Eye (tissue), 1 donor: ENCODE measurements around the gene C2CD2.
"Not testable (repeated sequence)": the region's sequence is repeated elsewhere in the genome, so short reads cannot be mapped to it uniquely, and the experiment has no call there.

ENCODE experiments used
- DNase-seq: peaks from one replicate; pipeline ENCODE4 v3.0.0-alpha.2; 2015

Gene C2CD2

DNA sequence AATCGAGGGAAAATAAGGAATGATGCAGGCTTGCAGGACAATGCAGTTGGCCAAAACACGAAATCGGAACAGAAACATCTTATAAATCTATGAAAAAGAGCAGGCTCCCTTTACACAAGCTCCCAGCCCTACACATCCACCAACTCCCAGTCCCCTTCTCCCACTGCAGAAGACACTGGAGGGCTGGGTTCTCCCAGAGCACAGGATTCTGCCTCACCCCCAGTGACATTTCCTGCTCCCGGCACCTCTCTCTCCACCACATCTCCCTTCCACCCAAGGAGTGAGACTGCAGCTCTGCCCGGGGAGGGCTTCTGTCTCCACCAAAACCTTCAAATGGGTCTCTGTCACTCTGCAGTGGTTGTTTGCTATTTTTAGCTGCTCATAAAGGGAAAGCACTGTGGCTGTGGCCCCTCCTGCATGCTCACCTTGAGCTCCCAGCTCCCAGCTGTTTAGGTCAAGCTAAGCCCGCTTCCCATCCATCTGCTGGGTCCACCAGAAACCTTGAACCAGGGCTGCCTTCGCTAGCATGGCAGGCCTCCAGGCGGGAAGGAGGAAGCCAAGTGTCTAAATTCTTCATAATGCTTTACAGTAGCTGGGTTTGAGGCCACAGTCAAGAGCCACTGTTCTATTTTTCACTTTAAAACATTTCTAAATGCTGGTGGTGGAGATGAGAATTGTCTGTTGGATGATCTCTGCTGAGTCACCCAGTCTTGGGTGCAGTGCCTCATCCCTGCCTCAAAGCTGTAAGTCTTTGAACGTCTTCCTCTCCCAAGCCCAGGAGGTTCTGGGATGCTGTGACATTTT lies 3.3 kb upstream of the C2CD2 start:
- DNase-seq, result no peak

DNA sequence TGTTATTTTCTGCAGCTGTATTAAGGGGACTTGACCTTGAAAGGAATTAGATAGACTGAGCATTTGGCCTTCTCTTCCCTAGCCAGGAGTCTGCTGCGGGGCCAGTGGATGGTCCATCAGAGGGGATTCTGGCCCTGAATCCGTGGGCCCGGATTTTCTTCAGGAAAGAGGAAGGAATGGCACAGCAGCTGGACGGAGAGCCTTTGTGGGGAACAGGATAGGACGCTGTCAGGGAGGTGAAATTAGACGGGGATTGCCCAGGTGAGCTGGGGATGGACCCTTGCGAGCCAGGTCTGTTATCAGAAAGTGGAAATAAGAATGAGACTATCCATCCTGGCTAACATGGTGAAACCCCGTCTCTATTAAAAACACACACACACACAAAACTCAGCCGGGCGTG lies 1.7 kb upstream of the C2CD2 start:
- no peak for DNase-seq

DNA sequence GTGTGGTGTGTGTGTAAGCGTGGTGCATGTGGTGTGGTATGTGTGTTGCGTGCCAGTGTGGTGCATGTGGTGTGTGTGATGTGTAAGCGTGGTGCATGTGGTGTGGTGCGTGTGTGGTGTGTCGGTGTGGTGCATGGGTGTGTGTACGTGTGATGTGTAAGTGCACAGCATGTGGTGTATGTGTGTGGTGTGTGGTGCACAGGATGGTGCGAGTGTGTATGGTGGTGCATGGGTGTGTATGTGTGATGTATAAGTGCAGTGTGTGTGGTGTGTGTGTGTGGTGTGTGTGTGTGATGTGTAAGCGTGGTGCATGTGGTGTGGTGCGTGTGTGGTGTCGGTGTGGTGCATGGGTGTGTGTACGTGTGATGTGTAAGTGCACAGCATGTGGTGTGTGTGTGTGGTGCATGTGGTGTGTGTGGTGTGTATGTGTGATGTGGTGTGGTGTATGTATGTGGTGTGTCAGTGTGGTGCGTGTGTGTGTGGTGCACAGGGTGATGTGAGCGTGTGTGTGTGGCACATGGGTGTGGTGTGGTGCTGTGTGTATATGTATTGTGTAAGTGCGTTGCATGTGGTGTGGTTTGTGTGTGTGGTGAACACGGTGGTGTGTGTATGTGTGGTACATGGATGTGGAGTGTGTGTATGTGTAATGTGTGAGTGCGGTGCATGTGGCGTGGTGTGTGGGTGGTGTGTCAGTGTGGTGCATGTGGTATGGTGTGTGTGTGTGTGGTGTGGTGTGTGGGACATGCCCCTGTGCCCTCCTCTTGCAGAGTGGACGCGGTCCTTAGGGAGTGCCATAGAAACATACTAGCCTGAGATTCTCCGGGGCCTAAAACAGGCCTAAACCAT lies 1.1 kb upstream of the C2CD2 start:
- no peak for DNase-seq

DNA sequence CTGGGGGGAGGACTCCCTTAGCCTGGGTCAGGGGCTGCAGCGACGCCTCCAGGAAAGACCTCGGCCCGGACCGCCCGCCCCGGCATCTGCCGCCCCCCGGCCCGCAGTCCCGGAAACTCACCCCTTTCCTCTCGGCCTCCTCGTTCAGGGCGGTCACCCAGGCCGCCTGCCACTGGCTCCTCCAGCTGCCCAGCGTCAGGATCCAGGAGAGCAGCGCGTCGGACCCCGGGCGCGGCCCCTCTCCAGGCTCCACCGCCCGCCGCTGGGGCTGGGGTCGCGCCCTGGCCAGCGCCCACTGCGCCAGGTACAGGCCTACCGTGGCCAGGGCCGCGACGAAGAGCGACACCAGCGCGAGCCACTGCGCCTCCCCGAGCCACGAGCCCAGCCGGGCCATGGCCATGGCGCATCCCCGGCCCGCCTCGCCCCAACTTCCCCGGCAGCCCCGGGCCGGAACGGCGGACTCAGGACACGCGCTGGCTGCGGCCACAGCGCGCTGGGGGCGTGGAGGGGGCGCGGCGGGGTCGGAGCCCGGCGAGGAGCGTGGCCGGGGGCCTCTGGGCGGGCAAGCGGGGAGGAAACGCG lies 478 bp downstream of the C2CD2 start:
- DNase-seq, result peak; percentile 65

DNA sequence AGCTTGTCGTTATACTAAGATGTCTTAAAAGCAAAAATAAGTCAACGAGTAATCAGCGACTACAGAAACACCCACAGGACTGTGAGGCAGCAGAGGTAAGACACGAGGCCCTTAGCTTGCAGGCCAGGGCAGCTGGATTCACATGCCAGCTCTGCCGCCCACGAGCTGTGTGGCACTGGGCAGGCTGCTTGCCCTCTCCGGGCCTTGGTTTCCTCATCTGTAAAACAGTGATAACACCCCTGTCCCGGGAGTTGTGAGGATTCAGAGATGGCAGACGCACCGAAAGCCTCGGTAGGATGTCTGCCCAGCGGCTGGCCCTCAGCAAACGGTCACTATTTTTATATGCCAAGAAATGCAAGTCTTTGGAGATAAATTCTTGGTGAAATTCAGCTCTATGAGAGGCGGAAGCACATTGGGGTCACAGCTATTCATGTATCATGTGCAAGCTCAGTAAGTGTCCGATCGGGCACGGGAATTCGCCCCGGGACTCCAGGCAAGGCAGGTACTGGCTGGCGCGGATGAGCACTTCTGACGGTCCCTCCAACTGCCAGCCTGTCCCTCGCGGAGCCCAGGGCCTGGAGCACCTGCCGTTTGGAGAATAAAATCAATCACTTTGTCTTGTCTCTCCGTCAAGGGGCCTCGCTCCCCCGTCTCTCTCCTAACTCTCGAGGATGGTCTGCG lies 1.1 kb downstream of the C2CD2 start:
- DNase-seq, result peak; percentile 59

DNA sequence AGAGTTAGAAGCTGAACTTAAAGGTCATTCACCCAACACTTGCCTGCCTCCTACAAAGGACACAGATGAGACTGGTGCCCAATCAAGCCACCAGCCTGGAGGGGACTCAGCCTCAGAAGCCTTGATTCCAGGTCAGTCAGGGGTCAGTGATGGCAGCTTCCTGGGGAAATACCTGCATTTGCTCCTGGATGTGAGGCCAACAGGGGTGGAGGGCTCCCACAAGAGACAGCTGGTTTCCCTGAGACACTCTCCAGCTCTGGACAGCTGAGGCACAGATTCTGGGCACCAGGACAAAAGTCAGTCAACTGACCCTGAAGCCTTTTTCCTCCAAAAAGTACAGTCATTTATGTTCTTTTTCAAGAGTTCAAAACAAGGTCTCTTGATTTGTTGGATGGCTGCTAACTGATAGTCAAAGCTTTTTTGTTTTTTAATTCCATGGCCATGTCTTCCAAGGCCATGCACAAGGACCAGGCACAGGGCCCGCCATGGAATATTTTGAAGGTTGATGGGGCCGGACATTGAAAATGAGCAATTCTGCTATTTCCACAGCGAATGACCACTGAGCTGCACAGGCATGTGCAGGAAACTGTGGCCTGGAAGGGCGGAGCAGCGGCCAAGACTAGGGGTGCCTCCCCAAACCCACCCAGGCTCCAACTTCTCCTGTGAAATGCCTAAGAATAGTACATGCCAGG lies 1.8 kb downstream of the C2CD2 start:
- DNase-seq, result no peak

DNA sequence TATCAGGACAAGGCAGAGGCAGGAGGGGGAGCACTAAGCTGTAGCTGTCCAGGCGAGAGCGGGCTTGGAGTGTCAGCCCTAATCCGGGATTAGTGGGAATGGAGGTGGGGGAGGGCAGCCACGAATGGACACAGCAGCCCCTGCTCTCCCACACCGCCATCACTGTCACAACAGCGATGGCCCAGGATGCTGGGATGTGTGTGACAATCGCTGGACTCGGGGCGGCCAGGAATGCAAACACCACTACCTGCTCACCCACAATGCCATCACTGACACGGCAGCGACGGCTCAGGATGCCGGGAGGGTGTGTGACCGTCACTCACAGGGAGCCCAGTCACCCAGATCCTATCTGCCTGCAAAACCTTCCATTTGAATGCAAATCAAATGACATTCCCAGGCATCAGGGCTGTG lies 2.9 kb downstream of the C2CD2 start:
- DNase-seq, result no peak

DNA sequence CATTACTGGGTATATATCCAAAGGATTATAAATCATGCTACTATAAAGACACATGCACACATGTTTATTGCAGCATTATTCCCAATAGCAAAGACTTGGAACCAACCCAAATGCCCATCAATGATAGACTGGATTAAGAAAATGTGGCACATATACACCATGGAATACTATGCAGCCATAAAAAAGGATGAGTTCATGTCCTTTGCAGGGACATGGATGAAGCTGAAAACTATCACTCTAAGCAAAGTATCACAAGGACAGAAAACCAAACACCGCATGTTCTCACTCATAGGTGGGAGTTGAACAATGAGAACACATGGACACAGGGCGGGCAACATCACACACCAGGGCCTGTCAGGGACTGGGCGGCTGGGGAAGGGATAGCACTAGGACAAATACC lies 4.2 kb downstream of the C2CD2 start:
- DNase-seq, result not testable (repeated sequence)

DNA sequence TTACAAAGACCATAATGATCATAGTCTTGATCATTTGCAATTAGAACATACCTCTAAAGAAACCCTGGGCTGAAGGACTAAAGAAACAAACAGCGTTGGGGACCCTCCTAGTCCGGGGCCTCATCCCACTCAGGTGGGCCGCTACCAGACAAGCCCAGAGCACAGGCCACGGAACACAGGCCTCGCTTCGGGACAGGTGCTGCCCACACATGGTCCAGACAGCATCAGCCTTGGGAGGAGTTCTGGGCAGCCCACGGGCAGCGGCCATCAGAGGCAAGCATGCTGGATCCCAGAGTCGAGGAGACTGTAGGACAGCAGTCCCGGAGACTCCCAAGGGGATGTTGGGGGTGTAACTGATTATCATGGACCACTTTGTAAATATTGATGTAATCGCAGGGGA lies 4.9 kb downstream of the C2CD2 start:
- no peak for DNase-seq

DNA sequence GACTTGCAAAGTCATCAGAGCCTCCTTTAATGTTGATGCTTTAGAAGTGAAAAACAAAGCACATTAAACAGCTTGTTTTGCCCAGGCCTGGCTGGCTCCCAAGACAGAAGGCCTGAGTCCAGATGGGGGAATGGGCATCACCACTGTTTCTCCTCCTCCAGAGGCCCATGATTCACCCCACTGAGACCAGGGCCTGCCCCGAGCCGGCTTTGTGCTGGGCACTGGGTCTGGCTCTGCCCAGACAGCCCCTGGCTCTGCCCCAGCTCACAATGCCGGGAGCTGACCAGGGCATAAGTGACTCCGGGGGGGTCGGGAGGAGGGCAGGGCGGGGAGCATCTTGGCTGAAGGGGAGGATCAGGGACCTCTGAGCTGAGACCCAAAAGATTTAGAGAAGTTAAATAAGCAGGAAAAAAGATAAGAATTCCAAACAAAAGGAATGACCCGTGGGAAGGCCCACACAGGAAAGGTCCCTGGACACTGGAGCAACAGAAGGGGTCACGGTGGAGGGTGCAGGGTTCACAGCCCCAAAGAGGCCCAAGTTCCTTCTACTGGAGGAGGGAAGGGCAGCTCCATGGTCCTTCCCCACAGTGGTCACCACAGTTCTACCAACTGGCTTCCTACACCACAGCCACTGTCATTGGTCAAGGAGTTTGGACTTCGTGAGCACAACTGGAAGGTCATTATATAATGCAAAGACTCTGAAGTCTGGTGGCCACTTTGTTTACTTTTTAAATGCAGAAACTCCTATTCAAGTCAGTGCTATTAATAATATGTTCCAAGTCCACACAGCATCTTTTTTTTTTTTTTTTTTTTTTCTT lies 5.5 kb downstream of the C2CD2 start:
- DNase-seq, result no peak

DNA sequence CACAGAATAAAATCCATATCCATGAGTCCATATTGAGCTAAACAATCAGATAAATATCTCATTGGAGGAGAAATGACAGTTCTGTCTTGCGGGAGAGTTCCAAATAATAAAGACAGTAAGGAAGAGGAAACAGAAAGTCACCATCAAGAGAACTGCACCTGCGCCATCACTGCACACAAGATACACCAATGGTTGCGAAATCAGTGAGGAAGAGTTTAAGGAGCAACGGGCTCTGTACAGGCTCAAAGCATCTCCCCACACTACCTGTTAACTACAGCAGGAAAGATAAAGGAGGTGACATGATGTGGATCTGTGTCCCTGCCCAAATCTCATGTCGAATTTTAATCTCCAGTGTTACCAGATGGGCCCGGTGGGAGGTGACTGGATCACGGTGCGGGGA lies 7.8 kb downstream of the C2CD2 start:
- DNase-seq, result no peak

DNA sequence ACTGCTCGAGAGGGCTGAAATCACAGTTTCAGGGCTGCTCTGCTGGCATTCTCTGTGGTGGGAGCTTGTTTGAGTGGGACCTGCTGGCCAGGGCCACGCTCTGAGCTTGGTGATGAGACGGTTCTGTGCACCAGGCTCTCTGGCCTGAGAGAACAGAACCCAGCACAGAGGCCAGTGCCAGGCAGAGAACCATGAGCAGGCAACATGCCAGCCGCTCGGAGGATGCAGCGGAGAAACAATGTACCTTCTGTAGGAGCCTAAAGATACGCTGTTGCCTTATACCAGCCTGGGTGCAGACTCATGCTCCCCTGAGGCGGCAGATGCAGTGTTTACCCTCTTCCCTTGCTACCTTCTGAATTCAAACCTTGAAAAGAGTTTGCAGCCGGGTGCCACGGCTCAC lies 10.0 kb downstream of the C2CD2 start:
- no peak for DNase-seq

DNA sequence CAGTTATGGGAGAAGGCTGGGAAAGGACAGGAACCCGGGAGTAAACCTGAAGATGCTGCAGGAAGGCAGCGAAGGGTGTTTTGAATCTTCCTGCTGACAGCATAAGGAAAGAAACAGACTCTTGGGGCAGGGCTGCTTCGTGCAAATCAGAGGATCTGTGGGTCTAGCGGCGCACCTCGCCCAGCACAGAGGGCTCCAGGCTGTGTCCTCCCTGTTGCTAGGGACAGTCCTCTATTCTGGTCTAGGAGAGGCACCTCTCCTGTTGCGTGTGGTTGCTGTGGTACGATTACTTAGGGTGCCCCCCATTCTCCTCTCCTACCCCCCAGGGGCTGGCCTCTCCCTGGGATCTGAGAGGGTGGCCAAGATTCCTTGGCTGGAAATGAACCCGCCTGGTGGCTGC lies 11.4 kb downstream of the C2CD2 start:
- no peak for DNase-seq

DNA sequence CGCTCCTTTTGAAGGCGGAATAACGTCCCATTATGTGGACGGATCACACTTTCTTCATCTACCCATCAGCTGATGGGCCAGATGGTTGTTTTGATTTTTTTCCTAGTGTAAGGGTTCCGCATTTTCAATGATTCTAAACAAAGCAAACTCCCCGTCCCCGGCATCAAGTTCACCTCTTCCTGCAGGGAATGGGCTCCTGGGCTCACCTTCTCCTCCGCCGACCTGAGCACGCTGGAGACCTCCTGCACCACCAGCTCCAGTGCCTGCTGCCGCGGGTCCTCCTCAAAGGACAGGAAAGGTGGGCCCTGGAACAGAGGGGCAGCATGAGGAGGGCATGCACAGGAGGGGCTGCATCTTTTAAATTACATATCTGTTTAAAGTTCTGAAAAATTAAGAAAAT lies 11.9 kb downstream of the C2CD2 start:
- DNase-seq, result no peak

DNA sequence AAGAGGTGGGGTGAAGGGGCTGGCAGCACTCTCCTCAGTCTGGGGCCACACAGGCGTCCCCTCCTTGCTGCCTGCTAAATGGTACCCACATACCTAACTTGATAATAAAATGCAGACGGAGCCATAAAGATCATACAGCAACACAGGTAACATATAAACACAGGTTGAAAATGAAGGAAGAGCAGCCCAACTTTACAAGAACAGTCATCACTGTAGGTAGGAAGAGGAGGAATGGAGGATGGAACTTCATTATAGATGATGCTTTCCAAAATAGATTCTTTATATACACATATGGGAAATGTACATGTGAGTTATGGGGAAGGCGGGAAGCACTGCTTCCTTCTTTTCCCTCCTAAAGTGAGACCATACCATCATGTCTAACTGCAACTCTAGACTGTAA lies 13.4 kb downstream of the C2CD2 start:
- DNase-seq, result no peak

DNA sequence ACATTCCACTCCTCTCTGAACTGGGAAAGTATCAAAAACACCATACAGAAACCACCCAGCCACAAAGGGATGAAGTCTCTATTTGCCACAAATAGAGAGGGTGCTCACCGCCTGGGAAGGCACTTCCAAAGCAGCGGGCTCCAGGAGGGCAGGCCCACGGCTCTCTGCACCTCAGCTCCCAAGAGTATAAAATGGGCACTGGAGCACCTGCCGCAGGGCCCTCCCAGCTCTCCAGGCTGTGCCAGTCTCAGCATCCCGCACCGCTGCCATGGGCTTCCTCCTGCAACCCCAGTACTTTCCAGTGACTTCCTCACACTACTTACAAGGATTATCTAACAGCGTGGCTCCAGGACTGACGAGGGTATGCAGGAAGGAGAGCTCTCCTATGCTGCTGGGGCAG lies 14.4 kb downstream of the C2CD2 start:
- DNase-seq, result no peak

DNA sequence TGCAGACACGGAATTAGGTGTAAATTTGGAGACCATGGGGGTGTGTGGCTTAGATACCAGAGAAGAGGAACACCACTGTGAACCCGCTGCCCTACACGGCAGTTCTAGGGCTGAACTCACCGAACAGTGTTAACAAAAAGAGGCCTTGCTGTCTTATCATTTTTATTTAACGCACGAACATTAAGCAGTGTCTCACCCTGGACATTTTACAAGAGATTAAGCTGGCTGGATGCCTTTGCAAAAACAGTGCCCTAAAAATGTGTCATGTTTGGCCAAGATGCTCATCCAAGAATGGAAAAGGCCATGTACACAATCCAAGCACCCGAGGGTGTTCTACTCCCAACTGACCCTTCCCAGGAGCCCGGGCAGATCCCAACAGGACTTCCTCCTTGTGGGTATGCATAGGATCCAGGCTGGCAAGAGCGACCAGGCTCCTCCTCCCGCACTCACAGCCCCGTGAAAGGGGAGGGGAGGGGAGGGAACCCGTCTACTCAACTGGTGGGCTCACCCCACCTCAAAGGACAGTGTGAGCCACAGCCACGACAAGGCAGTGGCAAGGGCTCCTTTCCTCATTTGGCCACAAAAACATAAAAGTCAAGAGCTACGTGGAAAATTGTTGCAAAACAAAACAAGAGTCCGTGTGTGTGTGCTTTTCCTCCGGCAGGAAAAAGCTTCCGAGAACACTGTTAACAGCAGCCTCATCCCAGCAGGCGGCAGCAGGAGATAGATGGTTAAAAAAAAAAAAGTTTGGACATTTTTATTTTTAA lies 20.3 kb downstream of the C2CD2 start:
- no peak for DNase-seq

DNA sequence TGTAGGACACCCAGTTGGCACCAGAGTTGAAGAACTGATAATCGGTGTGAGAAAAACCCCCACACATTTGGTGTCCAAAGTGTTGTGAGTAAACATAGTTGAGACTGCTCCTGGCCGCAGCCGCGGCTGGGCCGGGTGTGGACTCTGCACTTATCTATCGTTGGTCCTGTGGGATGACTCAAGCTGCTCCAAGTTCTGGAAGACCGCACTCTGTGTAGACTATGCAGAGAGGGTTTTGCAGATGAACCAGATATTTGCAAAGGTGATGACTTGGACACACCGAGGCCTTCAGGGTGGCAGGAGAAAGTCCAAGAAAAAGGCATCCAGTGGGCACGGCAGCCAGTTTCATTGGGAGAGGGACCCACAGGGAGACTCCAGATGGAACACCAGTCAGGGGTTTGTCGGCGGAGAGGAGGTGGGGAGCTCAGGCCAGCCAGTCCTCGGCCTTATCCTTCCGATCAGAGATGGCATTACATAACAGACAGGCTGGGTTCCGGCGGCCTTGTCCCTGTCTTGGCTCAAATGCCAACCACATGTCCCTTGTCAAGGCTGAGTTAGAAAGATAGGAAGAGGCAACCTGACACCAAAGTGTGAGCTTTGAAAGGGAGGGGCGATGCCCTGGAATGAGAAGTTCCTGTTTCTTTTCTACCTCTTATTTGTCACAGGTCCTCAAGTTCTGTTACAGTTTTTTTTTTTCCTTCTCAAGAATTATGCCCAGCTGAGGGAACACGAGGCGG lies 21.1 kb downstream of the C2CD2 start:
- DNase-seq, result no peak

DNA sequence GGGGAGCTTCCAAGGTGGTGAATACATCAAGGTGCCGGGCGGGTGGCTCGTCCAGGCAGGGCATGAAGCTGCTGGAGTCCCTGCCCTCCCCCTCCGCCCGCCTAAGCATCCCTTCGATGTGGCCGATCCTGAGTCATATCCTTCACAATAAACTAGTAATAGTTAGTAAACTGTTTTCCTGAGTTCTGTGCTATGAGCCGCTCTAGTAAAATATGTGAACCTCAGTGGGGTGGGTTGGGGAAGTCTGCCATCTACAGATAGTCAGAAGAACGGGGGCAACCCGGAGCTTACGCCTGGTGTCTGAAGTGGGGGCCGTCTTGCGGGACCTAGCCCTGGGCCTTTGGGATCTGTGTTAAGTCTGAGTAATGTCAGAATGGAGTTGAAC lies 21.6 kb downstream of the C2CD2 start:
- no peak for DNase-seq

DNA sequence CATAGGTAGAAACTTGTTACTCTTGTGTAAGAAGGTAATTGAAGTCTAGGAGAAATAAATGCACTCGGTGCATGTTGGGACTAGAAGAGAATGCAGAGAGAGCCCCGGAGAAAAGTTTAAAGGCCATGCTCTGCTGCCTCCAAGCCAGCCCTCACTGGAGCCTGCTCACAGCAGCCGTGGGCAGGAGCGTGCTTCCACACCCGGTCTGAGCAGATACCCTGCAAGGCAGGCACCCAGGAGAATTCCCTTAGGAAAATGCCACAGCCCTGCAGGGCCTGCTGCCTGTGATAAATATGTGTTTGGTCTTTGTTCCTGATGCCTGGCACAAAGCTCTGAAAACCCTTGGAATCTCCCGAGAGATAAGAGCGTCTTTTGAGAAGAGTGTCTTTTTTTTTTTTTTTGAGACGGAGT lies 22.8 kb downstream of the C2CD2 start:
- peak; percentile 21 for DNase-seq
